Activated T-helper 1 cell treated with anti-CD3 and anti-CD28 coated beads, Interleukin-12 subunit alpha, Interleukin-12 subunit beta, Interleukin-2, Interleukin-4 antibody, amounts not matched to agents 30 ng/mL and 10 ng/mL and 1 ng/mL, durations not matched to agents 14 hours and 24 hours and 36 hours (primary cell): Measurements from ENCODE around the gene TIMD4. TPM values are rescaled to one million over a fixed set of nuclear protein-coding genes. Genes with fewer than 3 reads are reported as not detected.

ENCODE experiments used
- DNase-seq: peaks from one replicate; pipeline ENCODE4 v3.0.0; 2021; ENCODE audit warnings: low spot score
- H3K27ac Mint-ChIP-seq: one replicate; pipeline ENCODE4 v1.8.0; 2021; ENCODE audit warnings: mild to moderate bottlenecking, mixed read lengths
- H3K27me3 Mint-ChIP-seq: one replicate; pipeline ENCODE4 v1.8.0; 2022; ENCODE audit warnings: mild to moderate bottlenecking, moderate library complexity, mixed read lengths; ENCODE audit not compliant: insufficient read depth
- H3K36me3 Mint-ChIP-seq: one replicate; pipeline ENCODE4 v1.8.0; 2021; ENCODE audit warnings: low read depth, mixed read lengths
- H3K4me1 Mint-ChIP-seq: one replicate; pipeline ENCODE4 v1.8.0; 2021; ENCODE audit warnings: low read depth, mixed read lengths
- H3K4me3 Mint-ChIP-seq: one replicate; pipeline ENCODE4 v1.8.0; 2021; ENCODE audit warnings: mild to moderate bottlenecking, moderate library complexity, mixed read lengths
- H3K9me3 Mint-ChIP-seq: one replicate; pipeline ENCODE4 v1.8.0; 2021; ENCODE audit warnings: mixed read lengths
- intact Hi-C: fragments of 100-400 bp; cut with micrococcal nuclease; formaldehyde crosslinking; loops from one replicate; pipeline ENCODE4 v1.15.1; 2024
- total RNA-seq: library from RNA; stranded (reverse); gene quantifications from 2 replicates; pipeline ENCODE4 v1.2.3, GENCODE V29; 2022

Gene TIMD4
- total RNA-seq, 1 donor from 2014 or later = 27.3 TPM

DNA sequence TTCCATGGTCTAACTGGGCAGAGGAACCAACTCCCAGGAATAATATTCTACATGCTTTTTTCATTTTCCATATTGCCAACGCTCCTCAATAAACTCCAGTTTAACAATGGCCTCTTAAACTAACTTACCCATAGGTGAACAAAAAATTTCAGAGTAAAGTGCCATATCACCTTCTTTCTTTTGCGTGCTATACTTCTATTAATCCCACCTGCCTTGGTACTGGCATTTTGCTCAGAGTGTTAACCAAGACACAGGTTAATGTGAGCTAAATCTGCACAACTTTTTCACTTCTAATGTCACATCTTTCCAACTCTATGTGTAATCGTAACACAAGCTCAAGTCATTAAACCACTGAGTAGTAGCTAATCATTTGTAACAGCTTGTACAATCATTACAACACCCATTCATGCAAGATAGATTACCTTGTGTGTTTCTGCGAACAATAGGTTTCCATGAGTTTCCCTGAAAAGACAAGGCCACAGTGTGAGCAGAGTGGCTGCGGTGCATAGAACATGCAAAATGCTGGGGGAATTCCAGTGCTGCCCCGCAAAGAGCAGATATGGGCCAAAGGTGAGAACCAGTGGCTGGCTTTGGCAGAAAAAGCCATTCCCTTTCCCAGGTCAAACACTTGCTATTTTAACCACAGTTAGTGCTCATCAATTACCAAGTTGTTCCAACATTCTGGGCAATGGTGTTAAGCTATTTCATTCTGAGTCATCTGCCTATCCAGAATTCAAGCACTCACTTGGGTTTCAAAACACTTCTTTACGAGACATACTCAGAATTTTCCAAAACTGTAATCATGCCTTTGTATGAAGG, 42.8 kb downstream of the TIMD4 start:
- Mint-ChIP-seq H3K27me3 (no peaks in the 10 kb centered on the region), H3K9me3 (no peaks in the 10 kb centered on the region), H3K4me1 (peaks cover 80% of the 10 kb centered on the region), H3K27ac (peak overlapping the region; percentile 99), H3K36me3 (peaks cover 47% of the 10 kb centered on the region), H3K4me3 (peak overlapping the region; percentile 89)
- intact Hi-C loops = loop anchor here (1.0 to 5.0 kb wide), 19 partner anchors 9 to 939 kb away; partner anchors contain the start of genes CLINT1, HAVCR2 and MED7
- peak; percentile 80 for DNase-seq

DNA sequence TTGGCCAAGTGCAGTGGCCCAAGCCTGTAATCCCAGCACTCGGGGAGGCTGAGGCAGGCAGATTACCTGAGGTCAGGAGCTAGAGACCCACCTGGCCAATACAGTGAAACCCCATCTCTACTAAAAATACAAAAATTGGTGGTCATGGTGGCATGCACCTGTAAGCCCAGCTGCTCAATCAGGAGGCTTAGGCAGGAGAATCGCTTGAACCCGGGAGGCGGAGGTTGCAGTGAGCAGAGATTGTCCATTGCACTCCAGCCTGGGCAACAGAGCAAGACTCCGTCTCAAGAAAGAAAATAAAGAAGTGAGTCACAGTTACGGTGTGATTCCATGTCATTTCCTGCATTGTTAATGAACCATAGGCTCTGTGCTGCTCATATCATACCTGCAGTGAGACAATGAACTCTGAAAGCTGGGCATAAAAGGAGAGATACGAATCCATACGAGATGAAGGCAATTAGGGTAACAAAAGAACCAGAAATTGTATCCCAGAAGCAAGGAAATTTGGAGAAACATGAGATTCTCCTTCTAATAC, 44.6 kb downstream of the TIMD4 start:
- Mint-ChIP-seq H3K4me1 (peaks cover 85% of the 10 kb centered on the region), H3K27me3 (no peaks in the 10 kb centered on the region), H3K9me3 (no peaks in the 10 kb centered on the region), H3K4me3 (peak overlapping the region; percentile 89), H3K36me3 (peaks cover 54% of the 10 kb centered on the region), H3K27ac (peak overlapping the region; percentile 99)
- intact Hi-C loops = loop anchor here (1.0 to 5.0 kb wide), 2 partner anchors 8 to 46 kb away; no protein-coding TSS in a partner anchor
- DNase-seq = no peak

DNA sequence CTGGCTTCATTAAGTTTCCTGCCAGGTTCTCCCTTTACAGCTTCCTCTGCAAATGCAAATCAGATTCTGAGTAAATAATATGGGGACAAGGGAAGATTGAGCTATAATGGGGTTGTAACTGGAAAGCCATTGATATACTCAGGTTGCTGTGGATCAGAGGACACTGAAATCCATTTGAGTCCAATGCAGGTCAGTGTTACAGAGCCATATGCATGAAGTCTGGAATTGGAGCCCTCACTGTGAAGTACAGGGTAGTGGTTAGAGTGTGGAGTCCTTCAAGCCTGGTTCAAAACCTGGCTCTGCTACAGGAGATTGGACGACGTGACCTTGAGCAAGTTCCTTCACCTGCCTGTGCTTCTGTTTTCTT, 48.7 kb downstream of the TIMD4 start:
- DNase-seq = no peak
- Mint-ChIP-seq H3K9me3 (peaks cover 15% of the 10 kb centered on the region), H3K4me1 (peaks cover 85% of the 10 kb centered on the region), H3K4me3 (peak overlapping the region; percentile 73), H3K27me3 (no peaks in the 10 kb centered on the region), H3K36me3 (peaks cover 68% of the 10 kb centered on the region), H3K27ac (peak overlapping the region; percentile 99)
- intact Hi-C loops = loop anchor here (1.0 to 5.0 kb wide), 2 partner anchors 9 to 62 kb away; partner anchors contain the start of gene PPP1R2B

DNA sequence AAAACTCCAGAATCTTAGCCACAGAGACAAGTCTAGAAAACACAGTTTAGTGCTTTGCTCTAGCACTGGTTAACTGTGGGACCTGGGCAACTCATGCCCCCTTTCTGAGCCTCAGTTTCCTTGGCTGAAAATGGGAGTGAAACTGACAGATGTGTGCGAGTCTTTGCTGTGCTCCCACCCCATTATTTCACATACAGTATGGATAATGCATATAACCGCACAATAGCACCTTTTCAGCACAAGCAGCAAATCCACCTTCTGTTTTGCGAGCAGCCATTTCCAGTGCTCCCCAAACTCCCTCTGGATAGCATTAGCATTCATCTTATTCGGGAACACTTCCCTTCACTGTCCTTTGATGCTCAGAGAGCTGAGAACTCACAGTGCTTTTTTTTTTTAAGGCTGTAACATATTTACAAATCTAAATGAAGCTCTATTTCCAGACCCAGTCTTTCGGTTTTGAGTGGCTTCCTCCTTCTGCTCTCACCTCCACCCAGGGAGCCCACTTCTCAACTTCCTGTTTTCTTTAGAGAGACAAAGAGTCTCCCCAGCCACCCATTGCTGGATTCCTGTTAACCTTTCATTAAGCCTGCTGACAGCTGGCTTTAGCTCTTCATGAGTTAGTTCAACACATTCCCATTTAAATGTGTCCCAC, 49.2 kb downstream of the TIMD4 start:
- peak overlapping the region; percentile 99 for H3K27ac Mint-ChIP-seq
- H3K9me3 Mint-ChIP-seq = peaks cover 15% of the 10 kb centered on the region
- DNase-seq = peak; percentile 53
- peaks cover 85% of the 10 kb centered on the region for H3K4me1 Mint-ChIP-seq
- H3K27me3 Mint-ChIP-seq = no peaks in the 10 kb centered on the region
- intact Hi-C loops = loop anchor here (1.0 to 5.0 kb wide), 3 partner anchors 9 to 62 kb away; partner anchors contain the start of gene PPP1R2B
- peaks cover 64% of the 10 kb centered on the region for H3K36me3 Mint-ChIP-seq
- peak overlapping the region; percentile 73 for H3K4me3 Mint-ChIP-seq

DNA sequence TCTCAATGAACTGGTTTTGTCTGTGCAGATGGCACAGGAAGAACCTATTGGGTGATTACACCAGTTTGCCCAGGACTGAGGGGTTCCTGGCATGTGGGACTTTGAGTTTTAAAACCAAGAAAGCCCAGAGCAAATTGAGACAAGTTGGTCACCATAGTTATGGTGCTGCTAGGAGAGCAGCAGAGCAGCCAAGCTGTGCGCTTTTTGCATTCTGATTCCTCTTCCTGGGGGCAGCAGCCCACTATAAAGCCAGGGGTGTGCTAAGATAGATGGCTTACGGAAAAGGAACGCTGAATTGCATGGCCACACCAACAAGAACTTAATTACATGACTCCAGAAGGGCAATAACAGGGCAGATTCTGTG, 49.7 kb downstream of the TIMD4 start:
- intact Hi-C loops = loop anchor here (2.0 to 5.0 kb wide), 2 partner anchors 21 to 61 kb away; partner anchors contain the start of gene PPP1R2B
- H3K4me1 Mint-ChIP-seq = peaks cover 85% of the 10 kb centered on the region
- peaks cover 15% of the 10 kb centered on the region for H3K9me3 Mint-ChIP-seq
- peaks cover 59% of the 10 kb centered on the region for H3K36me3 Mint-ChIP-seq
- no peak for DNase-seq
- no peaks in the 10 kb centered on the region for H3K27me3 Mint-ChIP-seq
- H3K27ac Mint-ChIP-seq = peak overlapping the region; percentile 99
- H3K4me3 Mint-ChIP-seq = peak overlapping the region; percentile 73

DNA sequence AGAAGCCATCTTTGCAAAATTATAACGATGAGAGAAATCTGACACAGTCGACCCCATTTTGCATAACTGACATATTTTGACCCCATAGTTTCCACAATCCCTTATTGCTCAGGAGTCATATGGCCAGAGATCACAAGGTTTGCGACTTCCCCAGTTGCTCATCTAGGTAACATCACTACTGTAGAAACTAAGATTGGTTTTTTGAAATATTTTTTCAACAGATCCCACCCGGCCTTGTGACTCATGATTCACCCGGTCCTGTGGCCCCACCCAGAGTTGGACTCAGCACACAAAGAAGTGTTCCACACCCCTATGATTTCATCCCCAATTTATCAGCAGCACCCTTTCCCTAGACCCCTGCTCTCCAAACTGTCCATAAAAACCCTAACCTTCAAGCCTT, 50.2 kb downstream of the TIMD4 start:
- Mint-ChIP-seq H3K36me3 (peaks cover 54% of the 10 kb centered on the region), H3K27ac (peak overlapping the region; percentile 99), H3K9me3 (peaks cover 15% of the 10 kb centered on the region), H3K4me3 (no peak overlapping the region), H3K4me1 (peaks cover 85% of the 10 kb centered on the region), H3K27me3 (no peaks in the 10 kb centered on the region)
- intact Hi-C loops = loop anchor here (2.0 to 5.0 kb wide), 2 partner anchors 20 to 61 kb away; partner anchors contain the start of gene PPP1R2B
- DNase-seq = no peak

DNA sequence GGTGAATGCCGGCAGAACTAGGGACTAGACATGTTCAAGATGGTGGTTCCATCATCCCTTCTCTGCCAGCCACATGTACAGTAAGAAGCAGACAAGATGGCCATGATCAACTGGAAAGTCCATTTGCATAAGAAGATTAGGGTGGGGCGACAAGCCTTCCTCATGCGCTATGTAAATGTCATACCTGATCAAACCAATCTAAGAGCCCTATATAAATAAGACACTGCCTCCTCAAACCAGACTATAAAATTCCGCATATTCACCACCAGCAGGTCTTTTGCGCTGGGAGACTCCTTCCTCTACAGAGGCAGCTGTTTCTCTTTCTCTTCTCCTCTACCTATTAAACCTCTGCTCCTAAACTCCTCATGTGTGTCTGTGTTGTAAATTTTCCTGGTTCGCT, 53.8 kb downstream of the TIMD4 start:
- Mint-ChIP-seq H3K27ac (no peak overlapping the region), H3K36me3 (peaks cover 29% of the 10 kb centered on the region), H3K9me3 (peaks cover 15% of the 10 kb centered on the region), H3K4me3 (no peak overlapping the region), H3K27me3 (no peaks in the 10 kb centered on the region), H3K4me1 (peaks cover 84% of the 10 kb centered on the region)
- intact Hi-C loops = no loop called here
- DNase-seq = no peak

DNA sequence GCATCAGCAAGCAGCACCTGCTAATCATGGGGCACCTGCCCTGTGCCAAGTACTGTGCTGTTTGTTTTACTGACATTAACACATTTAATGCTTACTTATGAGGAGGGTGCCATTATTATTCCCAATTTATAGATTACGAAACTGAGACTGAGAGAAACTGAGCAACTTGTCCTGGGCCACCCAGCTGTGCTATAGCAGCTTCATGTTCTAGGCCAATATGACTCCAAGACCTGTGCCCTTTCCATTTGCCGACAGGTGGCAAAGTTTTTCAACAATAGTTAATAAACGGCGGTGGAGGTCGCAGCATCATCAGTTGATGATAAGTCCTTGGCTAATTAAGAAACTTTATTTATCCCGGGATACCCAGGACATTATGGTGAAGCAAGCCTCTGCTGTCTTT, 55.4 kb downstream of the TIMD4 start:
- H3K9me3 Mint-ChIP-seq = peaks cover 8% of the 10 kb centered on the region

DNA sequence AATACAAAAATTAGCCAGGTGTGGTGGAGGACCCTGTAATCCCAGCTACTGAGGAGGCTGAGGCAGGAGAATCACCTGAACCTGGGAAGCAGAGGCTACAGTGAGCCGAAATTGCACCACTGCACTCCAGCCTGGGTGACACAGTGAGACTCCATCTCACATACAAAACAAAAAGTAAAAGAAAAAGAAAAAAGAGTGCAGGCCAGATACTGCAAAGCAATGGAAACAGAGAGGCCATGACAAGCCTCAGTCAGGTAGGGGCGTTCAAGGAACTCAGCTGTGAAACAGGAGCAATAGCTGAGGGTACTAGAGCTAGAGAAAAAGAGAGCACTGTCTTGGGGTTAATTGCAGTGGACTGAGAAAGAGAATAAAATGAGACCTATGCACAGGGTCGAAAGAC, 56.2 kb downstream of the TIMD4 start:
- Mint-ChIP-seq H3K4me3 (no peak overlapping the region), H3K9me3 (peaks cover 5% of the 10 kb centered on the region), H3K36me3 (peaks cover 20% of the 10 kb centered on the region), H3K4me1 (peaks cover 69% of the 10 kb centered on the region), H3K27me3 (no peaks in the 10 kb centered on the region), H3K27ac (peak overlapping the region; percentile 5)
- DNase-seq = no peak
- intact Hi-C loops = no loop called here

More for the DNA sequence above, 55.4 kb downstream of the TIMD4 start:
- Mint-ChIP-seq H3K36me3 (peaks cover 25% of the 10 kb centered on the region), H3K27me3 (no peaks in the 10 kb centered on the region), H3K27ac (no peak overlapping the region), H3K4me3 (no peak overlapping the region), H3K4me1 (peaks cover 73% of the 10 kb centered on the region)
- DNase-seq = no peak
- intact Hi-C loops = no loop called here

DNA sequence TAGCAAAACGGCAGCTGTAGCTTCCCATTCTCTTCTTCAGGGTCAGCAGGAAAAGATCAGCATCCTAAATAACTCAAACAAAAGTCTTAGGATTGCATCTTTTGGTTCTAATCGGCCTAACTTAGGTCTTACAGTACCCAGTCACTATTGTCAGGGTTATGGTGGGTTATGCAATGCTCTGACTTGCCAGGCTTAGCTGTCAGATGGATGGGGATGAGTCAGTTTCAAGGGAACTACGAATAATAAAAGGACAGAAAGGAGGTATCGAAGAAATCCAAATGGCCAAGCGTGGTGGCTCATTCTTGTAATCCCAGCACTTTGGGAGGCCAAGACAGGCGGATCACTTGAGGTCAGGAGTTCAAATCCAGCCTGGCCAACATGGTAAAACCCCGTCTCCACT, 66.5 kb downstream of the TIMD4 start:
- peaks cover 47% of the 10 kb centered on the region for H3K4me1 Mint-ChIP-seq
- intact Hi-C loops = no loop called here
- H3K27ac Mint-ChIP-seq = no peak overlapping the region
- H3K36me3 Mint-ChIP-seq = peaks cover 16% of the 10 kb centered on the region
- peaks cover 11% of the 10 kb centered on the region for H3K9me3 Mint-ChIP-seq
- DNase-seq = no peak
- no peak overlapping the region for H3K4me3 Mint-ChIP-seq
- no peaks in the 10 kb centered on the region for H3K27me3 Mint-ChIP-seq

DNA sequence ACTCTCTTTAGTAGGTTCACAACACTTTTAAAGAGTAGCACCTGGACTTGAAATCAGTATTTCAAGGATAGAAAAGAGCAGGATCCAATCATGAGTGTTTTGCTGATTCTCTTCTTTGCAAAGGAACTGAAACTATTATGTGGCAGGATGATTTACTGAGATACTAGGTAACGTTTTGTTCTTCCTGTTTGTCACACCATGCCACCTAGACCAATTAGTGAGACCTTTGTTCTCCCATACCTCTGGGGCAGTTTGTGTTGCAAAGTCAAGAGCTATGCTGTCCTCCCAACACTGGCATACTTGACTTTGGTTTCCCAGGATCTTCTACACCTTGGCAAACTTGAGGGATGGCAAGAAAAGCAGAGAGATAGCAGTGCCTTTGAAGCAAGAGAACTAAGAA, 69.5 kb downstream of the TIMD4 start:
- H3K36me3 Mint-ChIP-seq = peaks cover 9% of the 10 kb centered on the region
- H3K4me1 Mint-ChIP-seq = peaks cover 60% of the 10 kb centered on the region
- peaks cover 4% of the 10 kb centered on the region for H3K9me3 Mint-ChIP-seq
- no peaks in the 10 kb centered on the region for H3K27me3 Mint-ChIP-seq
- peak overlapping the region; percentile 32 for H3K4me3 Mint-ChIP-seq
- intact Hi-C loops = loop anchor here (1.0 to 2.0 kb wide), 2 partner anchors 19 to 239 kb away; no protein-coding TSS in a partner anchor
- peak overlapping the region; percentile 94 for H3K27ac Mint-ChIP-seq
- DNase-seq = no peak

DNA sequence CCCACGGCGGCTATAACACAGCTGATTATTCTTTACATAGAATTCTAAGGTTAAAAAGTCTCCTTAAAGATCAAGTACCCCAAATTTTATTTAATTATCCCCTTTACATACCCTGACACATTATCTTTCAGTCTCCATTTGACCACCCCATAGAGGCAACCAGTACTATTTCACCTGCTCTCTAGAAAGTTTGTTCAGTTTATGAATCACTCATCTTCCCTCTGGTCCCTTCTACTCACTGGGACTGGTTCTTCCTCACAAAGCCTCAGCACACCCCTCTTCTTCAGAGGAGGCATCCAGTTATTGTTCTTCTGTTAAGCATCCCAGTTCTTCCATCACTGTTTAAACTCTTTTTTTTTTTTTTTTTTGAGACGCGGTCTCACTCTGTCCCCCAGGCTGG, 70.2 kb downstream of the TIMD4 start:
- intact Hi-C loops = loop anchor here (1.0 to 2.0 kb wide), 3 partner anchors 20 to 239 kb away; no protein-coding TSS in a partner anchor
- DNase-seq = no peak
- Mint-ChIP-seq H3K4me1 (peaks cover 61% of the 10 kb centered on the region), H3K36me3 (peaks cover 4% of the 10 kb centered on the region), H3K9me3 (peaks cover 4% of the 10 kb centered on the region), H3K4me3 (peak overlapping the region; percentile 32), H3K27me3 (no peaks in the 10 kb centered on the region), H3K27ac (peak overlapping the region; percentile 94)
